HG03280 (cell line): ENCODE data around the gene EIF2AK3.
"Not testable (repeated sequence)": the region's sequence is repeated elsewhere in the genome, so short reads cannot be mapped to it uniquely, and the experiment has no call there.

Experiments used
- ATAC-seq: cut with Tn5 transposase; IDR thresholded peaks from one replicate; pipeline ENCODE4 v1.9.1; 2021; ENCODE audit warnings: mild to moderate bottlenecking, moderate library complexity; ENCODE audit not compliant: unreplicated experiment

The EIF2AK3 gene

DNA sequence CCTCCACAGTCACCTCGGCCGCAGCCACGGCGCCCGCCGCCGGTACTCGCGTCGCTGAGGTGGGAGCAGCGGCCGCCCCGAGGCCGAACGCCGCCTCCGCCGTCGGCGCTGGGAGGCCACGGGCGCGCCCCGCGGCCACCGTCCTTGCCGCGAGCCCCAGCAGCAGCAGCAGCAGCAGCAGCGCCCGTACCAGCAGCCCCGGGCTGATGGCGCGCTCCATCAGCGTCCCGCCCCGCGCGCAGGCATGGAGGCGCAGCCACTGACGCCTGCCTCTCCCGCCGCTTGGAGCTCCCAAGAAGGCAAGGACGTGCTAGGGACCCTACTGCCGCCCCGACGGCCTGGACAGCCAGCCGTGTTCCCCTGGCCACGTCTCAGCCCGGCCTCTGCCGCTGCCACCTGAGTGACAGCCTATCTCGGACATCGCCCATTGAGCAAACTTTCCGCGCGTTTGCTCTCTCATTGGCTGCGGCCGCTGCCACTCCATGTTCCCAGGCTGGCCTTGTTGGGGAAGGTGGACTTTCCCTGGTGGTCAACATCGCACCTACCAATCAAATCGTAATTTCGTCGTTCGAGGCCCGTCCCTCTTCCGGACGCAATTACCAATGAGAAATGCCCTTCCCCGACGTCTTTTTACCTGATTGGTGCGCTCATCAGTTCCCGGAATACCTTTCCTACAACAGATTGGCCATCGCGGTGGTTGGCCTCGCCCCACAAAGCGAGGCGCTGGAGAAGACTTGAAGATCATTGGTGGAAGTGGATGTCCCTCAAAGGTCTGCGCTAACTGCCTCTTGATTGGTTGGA is at the start of gene EIF2AK3:
EIF2AK3 (minus strand) TSS at position 410 of the 801 bp plus-strand sequence; CDS start at position 220, 190 bp downstream.
- peak; percentile 85 for ATAC-seq

- ATAC-seq: no peak
Observed at GRCh38 chr2:88673363-88673762, 46.1 kb upstream of the EIF2AK3 start.

DNA sequence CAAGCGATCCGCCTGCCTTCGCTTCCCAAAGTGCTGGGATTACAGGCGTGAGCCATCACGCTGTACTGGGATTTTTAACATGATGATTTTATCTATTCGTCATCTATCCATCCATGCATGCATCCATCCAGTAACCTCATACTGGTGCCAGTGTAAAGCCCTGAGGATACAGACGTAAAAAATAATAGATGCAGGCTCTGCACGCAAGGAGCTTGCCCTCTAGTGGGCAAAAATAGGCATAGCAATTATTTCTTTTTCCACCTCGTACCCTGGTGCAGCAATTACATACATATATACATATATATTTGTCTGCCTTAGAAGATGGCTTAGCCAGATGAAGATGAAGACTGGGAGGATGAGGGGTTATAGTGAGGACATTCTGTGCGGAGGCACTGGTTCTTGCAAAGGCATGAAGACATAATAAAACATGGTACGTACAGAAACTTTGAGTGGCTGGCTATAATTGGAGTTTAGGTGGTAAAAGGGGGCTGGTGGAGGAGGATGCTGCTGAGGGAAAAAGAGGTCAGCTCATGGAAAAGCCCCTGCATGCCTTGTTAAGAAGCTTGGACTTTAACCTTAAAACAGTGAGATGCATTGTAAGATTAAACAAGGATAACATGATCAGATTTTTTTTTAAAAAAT is 44.6 kb upstream of the EIF2AK3 start:
- no peak for ATAC-seq

DNA sequence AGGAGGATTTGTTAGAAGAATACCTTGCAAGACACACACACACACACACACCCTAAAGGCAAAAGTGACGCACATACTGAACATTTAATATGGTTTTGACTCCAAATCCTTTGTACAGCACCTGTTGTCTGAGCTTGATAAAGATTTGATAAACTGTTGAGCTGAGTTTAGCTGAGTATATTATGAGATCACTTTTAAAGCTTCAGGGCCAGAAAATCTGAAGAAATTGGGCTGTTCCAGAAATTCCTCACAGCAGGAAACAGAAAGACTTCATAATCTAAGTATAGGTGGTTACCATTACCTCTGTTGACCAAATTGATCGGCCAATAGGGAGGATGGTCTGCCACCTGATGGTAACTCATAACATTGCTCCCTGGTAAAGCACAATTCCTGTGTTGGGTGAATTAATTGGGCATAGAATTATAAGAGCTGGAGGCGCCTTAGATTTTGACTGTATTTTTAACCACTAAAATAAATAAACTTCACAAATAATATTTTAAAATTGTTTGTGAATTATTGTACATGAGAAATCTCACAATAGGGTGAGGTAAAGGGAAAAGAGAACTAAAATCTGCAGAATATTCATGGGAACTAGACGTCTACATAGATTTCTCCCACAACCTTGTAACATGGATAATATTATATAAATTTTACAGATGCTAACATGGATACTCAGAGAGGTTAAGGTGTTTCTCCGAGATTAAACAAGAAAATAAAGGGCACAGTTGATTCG is 42.4 kb upstream of the EIF2AK3 start:
- ATAC-seq: peak; percentile 90

DNA sequence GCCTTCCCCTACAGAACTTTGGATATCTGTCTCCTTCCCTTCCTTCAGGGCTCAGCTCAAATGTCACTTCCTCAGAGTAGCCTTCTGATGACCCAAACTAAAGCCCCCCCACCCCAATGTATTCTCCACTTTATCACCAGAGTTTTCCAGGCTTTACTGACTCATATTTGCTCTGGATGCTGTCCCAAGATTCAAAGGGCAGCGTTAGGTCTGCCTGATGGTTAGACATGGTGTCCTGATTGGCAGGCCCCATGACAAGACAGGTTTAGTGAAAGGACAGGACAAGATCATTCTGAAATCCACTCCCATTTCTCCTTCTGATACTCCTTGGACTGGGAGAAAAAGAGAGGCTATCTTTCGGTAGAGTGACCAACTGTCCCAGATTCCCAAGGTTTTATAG is 41.6 kb upstream of the EIF2AK3 start:
- no peak for ATAC-seq

DNA sequence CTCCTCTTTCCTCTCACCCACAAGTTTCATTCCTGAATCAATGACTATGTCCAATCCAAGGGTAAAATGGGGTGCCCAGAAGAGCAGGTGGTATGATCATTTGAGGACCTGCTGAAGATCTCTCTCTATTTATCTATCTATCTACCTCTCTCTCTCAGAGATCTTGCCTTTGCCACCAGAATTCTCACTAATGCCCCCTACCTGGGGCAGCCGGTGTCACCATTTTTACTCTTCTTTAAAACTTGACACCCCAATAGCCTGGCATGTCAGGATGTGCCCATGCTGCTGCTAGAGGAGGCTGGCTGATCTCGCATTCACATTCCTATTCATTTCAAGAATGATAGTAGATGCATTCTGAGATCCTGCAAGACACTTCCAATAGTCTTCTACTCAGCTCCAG is 40.0 kb upstream of the EIF2AK3 start:
- no peak for ATAC-seq

DNA sequence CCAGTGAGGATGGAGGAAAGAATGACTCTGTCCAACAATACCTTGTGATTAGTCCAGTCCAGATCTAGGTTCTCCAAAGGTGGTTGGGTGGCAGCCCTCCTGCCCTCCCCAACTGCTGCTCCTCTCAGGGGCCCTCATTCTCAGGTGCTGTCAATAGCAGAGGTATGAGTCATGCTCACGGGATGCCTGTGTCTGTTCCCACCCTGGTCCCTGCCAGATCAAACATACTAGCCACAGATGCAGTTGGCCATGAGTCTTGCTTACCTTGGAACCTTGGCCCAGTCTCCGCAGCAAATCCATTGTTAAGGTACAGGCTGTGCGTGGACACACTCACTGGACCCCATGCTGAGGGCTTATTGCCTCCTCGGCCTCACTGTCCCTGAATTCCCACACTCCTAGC is 39.3 kb upstream of the EIF2AK3 start:
- ATAC-seq: no peak

DNA sequence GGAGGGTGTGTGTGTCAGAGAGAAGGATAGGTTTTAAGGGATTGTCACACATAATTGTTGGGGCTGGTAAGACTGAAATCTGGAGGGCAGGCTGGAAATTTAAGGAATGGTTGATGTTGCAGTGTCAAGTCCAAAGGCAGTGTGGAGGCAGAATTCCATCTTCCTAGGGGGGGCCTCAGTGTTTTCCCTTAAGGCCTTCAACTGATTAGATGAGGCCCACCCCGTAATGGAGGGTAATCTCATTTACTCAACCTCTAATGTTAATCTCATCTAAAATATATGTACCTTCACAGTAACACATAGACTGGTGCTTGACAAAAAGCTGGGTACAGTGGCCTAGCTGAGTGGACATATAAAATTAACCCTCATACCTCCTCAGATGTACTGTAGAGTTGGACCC is 33.4 kb upstream of the EIF2AK3 start:
- ATAC-seq: no peak

DNA sequence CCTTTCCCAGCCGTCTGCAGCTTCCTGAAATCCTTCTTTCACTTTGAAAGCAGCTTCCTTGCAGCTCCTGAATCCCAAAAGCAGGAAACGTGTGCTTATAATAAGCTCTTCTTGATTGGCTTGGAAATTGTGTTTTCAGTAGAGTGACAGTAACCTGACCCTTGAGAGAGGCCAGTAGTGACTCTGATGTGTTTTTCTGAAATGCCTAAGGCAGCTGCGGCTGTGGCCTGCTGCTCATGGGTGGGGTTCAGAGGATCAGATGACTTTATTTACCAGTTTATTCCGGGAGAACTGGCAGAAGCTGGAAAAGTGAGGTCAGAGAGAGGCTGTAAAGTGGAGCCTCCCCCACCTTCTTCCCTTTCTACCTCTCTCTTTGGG is 32.3 kb upstream of the EIF2AK3 start:
- ATAC-seq: no peak

- ATAC-seq: no peak
Observed at GRCh38 chr2:88658881-88659537, 31.7 kb upstream of the EIF2AK3 start.

GRCh38 chr2:88658326-88658725 is 31.1 kb upstream of the EIF2AK3 start:
- no peak for ATAC-seq

DNA sequence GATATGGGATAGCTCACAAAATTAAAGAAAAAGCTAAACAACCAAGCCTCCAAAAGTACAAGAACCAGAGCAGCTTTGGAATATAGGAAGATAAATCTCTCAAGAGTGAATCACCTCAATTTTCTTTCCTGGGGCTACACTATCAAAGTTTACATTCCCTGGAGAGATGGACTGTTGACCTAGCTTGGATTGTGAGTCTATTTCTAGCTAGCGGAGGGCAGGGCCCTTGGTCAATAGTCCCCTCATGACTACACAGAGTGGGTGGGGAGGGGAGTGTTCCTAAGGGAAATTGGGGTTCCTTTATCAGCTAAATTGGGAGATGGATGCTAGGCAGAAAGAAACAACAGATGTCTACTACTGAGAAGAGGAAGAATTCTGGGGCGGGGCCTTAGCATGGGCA is 29.9 kb upstream of the EIF2AK3 start:
- no peak for ATAC-seq

DNA sequence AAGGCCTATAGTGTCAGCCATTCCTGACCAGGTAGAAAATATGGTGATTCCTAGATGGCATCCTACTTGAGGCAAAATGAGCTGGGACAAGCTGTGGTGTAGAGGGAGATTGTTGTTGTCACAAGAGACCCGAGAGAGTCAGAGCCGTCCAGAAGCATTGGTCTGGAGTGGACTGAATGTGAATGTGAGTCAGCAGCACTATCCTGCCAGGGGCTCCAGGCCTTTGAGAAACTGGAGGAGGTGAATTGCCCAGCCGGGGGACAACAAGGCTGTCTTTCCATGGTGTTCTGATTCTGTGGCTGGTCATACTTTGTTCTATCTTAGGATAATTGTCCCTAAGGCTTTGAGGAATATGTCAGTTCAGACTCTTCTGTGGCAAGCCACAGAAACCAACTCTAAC is 29.4 kb upstream of the EIF2AK3 start:
- no peak for ATAC-seq

- ATAC-seq: no peak
Observed at GRCh38 chr2:88654714-88655113, 27.4 kb upstream of the EIF2AK3 start.

DNA sequence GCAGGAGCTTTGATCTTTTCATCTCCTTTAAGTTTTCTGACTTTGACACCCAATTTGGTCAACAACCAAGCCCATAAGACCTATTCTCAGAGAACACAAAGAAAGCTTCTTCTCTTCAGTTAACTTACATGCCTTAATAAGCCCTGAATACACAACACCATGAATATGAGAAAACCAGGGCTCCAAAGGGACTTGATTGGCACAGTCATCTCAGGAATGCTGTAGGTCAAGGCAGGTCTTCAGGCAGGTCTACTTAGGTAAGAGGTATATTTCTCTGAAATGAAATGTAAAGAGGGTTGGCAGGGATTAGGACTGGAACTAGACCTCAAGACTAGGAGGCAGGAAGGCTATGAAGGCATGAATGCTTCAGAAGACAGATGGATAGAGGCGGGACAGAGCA is 24.4 kb upstream of the EIF2AK3 start:
- no peak for ATAC-seq

- not testable (repeated sequence) for ATAC-seq
Observed at GRCh38 chr2:88645291-88645882, 18.1 kb upstream of the EIF2AK3 start.

- no peak for ATAC-seq
Observed at GRCh38 chr2:88642278-88642677, 15.0 kb upstream of the EIF2AK3 start.

- no peak for ATAC-seq
Observed at GRCh38 chr2:88641330-88641729, 14.1 kb upstream of the EIF2AK3 start.

DNA sequence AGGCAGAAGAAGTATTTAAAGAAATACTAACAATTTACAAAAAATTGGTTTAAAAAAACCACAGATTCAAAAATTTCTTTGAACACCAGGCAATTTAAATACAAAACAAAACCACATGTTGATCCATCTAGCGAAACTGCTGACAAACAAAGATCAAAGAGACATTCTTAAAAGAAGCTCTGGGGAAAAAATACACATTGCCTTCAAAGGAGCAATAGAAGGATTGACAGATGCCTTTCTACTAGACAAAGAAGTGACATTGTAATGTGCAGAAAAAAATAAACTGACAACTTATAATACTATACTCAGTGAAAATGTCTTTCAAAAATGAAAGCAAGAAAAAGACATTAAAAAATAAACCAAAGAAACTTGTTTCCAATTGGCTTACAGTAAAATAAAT is 12.6 kb upstream of the EIF2AK3 start:
- no peak for ATAC-seq

- no peak for ATAC-seq
Observed at GRCh38 chr2:88638743-88639142, 11.5 kb upstream of the EIF2AK3 start.

DNA sequence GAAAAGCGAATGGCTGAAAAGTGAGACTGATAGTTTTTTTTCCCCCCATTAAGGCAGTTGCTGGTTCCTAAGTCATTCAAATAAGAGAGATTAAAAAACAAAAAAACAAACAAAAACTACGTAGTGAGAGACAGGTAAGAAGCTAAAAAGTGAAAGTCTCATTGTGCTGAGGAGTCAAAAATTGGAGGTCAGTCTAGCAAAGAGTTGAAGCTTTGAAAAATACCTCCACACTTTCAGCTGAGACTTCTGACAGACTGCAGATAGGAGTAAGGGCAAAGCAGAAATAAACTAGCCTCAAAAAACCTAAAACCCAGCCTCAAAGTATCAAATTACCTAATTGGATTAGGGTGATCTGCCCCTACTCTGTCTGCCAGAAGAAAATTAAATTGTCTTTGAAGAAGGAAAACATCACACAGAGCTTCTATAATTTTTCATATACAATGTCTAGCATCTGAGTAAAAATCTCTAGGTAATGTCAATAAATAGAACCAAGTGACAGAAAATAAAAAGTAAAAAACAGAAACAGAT is 10.9 kb upstream of the EIF2AK3 start:
- no peak for ATAC-seq
